ENCODE data around the gene BMAL1. TPM values are rescaled to one million over a fixed set of nuclear protein-coding genes. Genes with fewer than 3 reads are reported as not detected.

BMAL1 gene
- polyA plus RNA-seq, 1 donor (not counting 4 experiments of a cell fraction or from before 2014, with no cell fraction given), result 27.5 TPM

GRCh38 chr11:13297308-13297916 lies 19.8 kb downstream of the BMAL1 start:
- Histone ChIP-seq H3K79me2 (ENCODE audit: control insufficient read depth, insufficient read depth, low read length) (peaks cover 61% of the 10 kb centered on the region), H2AFZ (ENCODE audit: control insufficient read depth, low read length) (no peak overlapping the region), H3K9ac (ENCODE audit: control insufficient read depth, extremely low read depth, insufficient read depth, low read length) (no peak overlapping the region), H3K4me1 (ENCODE audit: control insufficient read depth, extremely low read depth, insufficient read depth, low read length) (peaks cover 8% of the 10 kb centered on the region), H3K27me3 (ENCODE audit: control insufficient read depth, extremely low read depth, insufficient read depth, low read length) (no peaks in the 10 kb centered on the region), H3K9me1 (ENCODE audit: control insufficient read depth, extremely low read depth, insufficient read depth, low read length) (no peaks in the 10 kb centered on the region), H3K4me3 (ENCODE audit: control insufficient read depth in 2 of 3, extremely low read depth in 1 of 3, insufficient read depth in 2 of 3, low read depth in 1 of 3, low read length in 3 of 3) (no peak overlapping the region), H3K27ac (ENCODE audit: control insufficient read depth, insufficient read depth, low read length) (no peak overlapping the region), H3K9me3 (ENCODE audit: control insufficient read depth, low read depth, low read length) (no peaks in the 10 kb centered on the region), H4K20me1 (ENCODE audit: control insufficient read depth, extremely low read depth, insufficient read depth, low read length) (peaks cover 4% of the 10 kb centered on the region), H3K36me3 (ENCODE audit: control insufficient read depth in 2 of 2, extremely low read depth in 1 of 2, insufficient read depth in 2 of 2, low read length in 2 of 2) (peaks cover 2 to 4% of the 10 kb centered on the region in 2 experiments), H3K4me2 (ENCODE audit: control insufficient read depth, extremely low read depth, insufficient read depth, low read depth, low read length) (no peak overlapping the region)
- no peak for TF ChIP-seq EZH2 (IDR thresholded peaks at IDR 0.05; ENCODE audit: low read length)
- TF ChIP-seq, protein P1, sequence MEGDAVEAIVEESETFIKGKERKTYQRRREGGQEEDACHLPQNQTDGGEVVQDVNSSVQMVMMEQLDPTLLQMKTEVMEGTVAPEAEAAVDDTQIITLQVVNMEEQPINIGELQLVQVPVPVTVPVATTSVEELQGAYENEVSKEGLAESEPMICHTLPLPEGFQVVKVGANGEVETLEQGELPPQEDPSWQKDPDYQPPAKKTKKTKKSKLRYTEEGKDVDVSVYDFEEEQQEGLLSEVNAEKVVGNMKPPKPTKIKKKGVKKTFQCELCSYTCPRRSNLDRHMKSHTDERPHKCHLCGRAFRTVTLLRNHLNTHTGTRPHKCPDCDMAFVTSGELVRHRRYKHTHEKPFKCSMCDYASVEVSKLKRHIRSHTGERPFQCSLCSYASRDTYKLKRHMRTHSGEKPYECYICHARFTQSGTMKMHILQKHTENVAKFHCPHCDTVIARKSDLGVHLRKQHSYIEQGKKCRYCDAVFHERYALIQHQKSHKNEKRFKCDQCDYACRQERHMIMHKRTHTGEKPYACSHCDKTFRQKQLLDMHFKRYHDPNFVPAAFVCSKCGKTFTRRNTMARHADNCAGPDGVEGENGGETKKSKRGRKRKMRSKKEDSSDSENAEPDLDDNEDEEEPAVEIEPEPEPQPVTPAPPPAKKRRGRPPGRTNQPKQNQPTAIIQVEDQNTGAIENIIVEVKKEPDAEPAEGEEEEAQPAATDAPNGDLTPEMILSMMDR (optimal IDR thresholded peaks at IDR 0.05 in 1 of 3, IDR thresholded peaks at IDR 0.05 in 1 of 3, conservative IDR thresholded peaks at IDR 0.05 in 1 of 3; ENCODE audit: extremely low read depth in 1 of 3, insufficient read depth in 2 of 3, low read length in 3 of 3), result no peak
- DNase-seq (ENCODE audit: low read depth, low spot score) (no peak), FAIRE-seq (no peak)
- dilution Hi-C loops (cut with MboI; ENCODE audit: extremely low pct_ligation_motif_present, low sequenced_read_pairs), result no loop called here

DNA sequence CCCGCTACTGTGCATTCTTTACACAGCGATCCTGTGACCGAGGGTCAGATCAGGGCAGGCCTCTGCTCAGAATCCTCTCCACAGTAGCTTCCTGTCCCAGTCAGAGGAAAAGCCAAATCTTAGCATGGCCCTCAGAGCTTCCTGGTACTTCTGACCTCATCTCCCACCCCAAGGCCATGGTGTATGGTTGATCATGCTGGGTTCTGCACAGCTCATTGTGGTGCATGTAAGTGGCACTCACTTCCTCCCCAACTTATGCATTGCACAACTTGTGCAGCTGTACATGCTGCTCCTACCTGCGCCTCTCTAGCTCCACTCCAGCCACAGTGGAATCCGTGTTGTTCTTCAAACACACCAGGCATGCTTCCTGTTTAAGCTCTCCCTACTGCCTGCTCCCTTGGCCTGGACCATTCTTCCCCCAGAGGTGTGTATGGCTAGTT lies 20.3 kb downstream of the BMAL1 start:
- Histone ChIP-seq H2AFZ (ENCODE audit: control insufficient read depth, low read length) (no peak overlapping the region), H3K9ac (ENCODE audit: control insufficient read depth, extremely low read depth, insufficient read depth, low read length) (no peak overlapping the region), H3K9me3 (ENCODE audit: control insufficient read depth, low read depth, low read length) (no peaks in the 10 kb centered on the region), H3K4me2 (ENCODE audit: control insufficient read depth, extremely low read depth, insufficient read depth, low read depth, low read length) (no peak overlapping the region), H3K4me1 (ENCODE audit: control insufficient read depth, extremely low read depth, insufficient read depth, low read length) (peaks cover 8% of the 10 kb centered on the region), H4K20me1 (ENCODE audit: control insufficient read depth, extremely low read depth, insufficient read depth, low read length) (peaks cover 4% of the 10 kb centered on the region), H3K27me3 (ENCODE audit: control insufficient read depth, extremely low read depth, insufficient read depth, low read length) (no peaks in the 10 kb centered on the region), H3K27ac (ENCODE audit: control insufficient read depth, insufficient read depth, low read length) (no peak overlapping the region), H3K36me3 (ENCODE audit: control insufficient read depth in 2 of 2, extremely low read depth in 1 of 2, insufficient read depth in 2 of 2, low read length in 2 of 2) (peaks cover 2 to 4% of the 10 kb centered on the region in 2 experiments), H3K4me3 (ENCODE audit: control insufficient read depth in 2 of 3, extremely low read depth in 1 of 3, insufficient read depth in 2 of 3, low read depth in 1 of 3, low read length in 3 of 3) (no peak overlapping the region), H3K79me2 (ENCODE audit: control insufficient read depth, insufficient read depth, low read length) (peaks cover 58% of the 10 kb centered on the region), H3K9me1 (ENCODE audit: control insufficient read depth, extremely low read depth, insufficient read depth, low read length) (no peaks in the 10 kb centered on the region)
- no peak for DNase-seq (ENCODE audit: low read depth, low spot score)
- no peak for TF ChIP-seq EZH2 (IDR thresholded peaks at IDR 0.05; ENCODE audit: low read length)
- TF ChIP-seq, protein P1 (optimal IDR thresholded peaks at IDR 0.05 in 1 of 3, IDR thresholded peaks at IDR 0.05 in 1 of 3, conservative IDR thresholded peaks at IDR 0.05 in 1 of 3; ENCODE audit: extremely low read depth in 1 of 3, insufficient read depth in 2 of 3, low read length in 3 of 3), result no peak
- FAIRE-seq, result peak; percentile 53
- dilution Hi-C loops (cut with MboI; ENCODE audit: extremely low pct_ligation_motif_present, low sequenced_read_pairs), result no loop called here

All from keratinocyte (primary cell).